GM11168 (cell line): ENCODE measurements around the gene FKBP11.
"Not testable (repeated sequence)": the region's sequence is repeated elsewhere in the genome, so short reads cannot be mapped to it uniquely, and the experiment has no call there.

Experiments
- in situ Hi-C: fragments of 300-500 bp; cut with MboI; formaldehyde crosslinking; loops from one replicate; pipeline ENCODE4 v1.12.0; 2022; ENCODE audit warnings: low sequenced_read_pairs; ENCODE audit not compliant: unreplicated experiment

FKBP11 gene

DNA sequence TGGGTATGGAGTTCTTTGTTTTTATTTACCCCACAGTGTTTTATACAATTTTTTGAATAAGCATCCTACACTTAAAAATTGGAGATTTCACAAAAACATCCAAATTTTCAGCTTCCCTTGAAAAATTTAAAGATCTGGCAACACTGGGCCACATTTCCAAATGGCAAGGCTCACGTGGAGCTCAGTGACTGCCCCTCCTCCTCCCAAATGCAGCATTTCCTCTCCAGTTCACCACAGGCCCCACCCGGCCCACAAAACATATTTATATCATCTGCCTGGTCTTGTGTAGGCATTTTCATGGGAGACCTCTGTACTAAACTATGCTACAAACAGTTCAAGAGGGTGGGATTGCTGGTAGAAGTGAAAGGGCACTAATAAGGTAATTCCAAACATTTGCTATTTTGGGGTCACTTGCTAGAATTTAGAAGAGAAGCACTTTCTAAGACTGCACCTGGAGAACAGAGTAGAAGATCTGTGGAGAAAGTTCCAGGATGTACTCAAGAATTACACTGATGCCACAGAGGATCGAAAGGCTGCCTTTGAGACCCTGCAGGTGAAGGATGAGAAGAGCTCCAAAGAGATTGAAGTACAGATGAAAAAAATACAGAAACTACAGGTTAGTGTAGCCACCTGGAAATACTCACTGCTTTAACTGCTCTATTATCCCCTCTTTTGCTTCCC lies 7.3 kb downstream of the FKBP11 start:
- in situ Hi-C loops, result no loop called here

DNA sequence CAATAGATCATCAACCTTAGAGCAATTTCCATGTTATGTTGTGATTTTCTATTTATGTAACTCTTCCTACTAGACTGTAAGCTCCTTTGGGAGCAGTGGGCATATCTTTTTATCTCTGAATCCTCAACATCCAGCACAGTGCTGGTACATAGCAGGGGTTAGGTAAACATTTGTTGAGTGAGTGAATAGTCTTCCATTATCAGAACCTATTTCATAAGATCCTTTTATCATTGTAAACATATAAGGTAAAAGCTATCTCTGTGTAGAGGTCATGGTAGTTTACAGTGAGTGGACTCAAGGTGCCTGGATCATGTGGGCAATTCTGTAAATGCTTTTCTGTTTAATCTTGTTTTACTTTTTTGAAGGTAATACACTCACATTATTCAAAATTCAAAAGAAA lies 15.1 kb downstream of the FKBP11 start:
- in situ Hi-C loops, result no loop called here

DNA sequence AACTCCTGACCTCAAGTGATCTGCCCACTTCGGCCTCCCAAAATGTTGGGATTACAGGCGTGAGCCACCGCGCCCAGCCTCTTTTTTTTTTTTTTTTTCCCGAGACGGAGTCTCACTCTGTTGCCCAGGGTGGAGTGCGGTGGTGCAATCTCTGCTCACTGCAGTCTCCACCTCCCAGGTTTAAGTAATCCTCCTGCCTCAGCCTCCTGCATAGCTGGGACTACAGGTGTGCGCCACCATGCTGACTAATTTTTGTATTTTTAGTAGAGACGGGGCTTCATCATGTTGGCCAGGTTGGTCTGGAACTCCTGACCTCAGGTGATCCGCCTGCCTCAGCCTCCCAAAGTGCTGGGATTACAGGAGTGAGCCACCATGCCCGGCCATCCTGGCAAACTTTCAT lies 15.6 kb downstream of the FKBP11 start:
- in situ Hi-C loops, result not testable (repeated sequence)

DNA sequence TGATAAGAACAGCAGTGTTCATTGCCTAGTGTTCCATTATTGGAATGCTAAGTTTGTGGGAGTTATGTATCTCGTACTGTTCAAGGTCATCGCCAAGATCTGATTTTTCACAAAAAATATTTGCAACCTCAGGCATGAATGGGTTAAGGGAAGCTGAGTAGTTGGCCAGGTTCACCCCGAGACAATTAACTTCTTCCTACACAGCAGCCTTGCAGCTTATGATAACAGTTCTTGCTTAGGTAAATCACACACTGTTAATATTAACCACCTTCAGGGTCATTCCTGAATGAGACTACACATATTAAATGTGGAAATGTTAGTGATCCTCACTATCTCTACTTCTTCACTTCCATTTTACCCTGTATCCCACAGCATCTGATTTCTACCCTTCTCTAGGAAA lies 18.0 kb downstream of the FKBP11 start:
- in situ Hi-C loops, result no loop called here

DNA sequence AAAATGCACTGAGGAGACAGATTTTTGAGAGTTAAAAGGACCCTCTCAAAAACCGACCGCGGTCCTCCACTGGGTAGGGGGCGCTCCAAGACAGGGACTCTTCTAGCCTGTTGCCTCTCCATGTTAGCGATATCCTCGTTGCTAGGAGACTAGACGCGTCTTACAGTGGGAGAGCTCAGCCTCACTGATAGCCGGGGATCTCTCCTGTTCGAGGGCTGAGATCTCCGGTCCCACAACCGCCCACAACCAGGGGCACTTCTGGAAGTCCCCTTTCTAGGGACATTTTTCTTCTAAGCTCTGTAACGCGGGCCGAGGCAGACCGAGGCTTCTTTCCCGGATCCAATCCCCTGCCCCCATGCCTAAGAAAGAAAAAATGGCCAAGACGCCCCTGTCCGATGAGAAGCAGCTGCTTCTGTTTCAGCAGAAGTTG lies 21.3 kb downstream of the FKBP11 start:
- in situ Hi-C loops, result no loop called here

DNA sequence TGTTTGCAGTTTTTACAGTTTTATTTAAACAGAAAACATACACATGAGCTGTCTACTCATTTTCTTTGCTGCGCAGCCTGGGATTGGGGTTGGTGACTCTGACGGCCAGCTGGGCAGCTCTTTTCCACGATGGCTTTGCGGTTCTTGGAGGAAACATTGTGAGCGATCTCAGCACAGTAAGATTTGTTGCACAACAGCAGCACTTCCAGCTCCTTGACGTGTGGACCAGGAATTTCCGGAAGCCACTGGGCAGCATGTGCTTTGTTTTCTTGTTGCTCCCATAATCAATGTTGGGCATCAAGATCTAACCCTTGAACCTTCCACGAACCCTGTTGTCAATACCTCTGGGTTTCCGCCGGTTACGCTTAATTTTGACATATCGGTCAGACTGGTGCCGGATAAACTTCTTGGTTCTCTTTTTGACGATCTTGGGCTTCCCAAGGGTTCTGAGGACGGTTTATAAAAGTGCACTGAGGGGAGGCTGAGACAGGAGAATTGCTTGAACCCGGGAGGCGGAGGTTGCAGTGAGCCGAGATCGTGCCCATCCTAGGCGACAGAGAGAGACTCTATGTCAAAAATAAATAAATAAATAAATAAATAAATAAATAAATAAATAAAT lies 21.8 kb downstream of the FKBP11 start:
- in situ Hi-C loops, result no loop called here

DNA sequence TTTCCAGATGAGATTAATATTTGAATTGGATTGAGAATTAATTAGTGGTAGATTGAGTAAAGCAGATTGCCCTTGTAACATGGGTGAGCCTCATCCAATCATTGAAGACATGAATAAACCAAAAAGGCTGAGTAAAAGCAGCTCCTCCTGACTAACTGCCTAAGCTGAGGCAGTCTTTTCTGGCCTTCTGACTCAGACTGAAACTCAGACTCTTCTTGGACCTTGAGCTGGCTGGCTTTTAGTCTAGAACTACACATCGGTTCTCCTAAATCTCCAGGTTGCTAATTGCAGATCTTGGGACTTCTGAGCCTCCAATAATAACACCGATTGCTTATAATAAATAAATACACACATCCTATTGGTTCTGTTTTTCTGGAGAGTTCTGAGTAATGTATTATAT lies 24.0 kb downstream of the FKBP11 start:
- in situ Hi-C loops, result no loop called here

DNA sequence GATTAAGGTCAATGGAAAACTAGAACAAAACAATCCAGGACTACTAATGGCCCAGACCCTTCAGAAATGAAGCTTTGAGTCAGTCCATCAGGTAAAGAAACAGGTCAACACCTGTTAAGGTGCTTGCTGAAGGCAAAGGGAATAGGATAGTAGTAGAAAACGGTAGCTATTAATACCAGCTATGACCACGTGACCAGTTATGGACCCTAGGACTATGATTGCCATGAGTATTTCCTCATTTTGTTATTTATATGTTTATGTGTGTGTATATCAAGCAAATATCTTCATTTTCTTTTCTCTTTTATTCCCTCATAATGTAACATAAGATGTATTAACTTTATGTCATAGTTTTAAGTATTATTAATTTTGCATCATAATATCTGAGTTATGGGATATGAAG lies 25.6 kb downstream of the FKBP11 start:
- in situ Hi-C loops, result no loop called here

DNA sequence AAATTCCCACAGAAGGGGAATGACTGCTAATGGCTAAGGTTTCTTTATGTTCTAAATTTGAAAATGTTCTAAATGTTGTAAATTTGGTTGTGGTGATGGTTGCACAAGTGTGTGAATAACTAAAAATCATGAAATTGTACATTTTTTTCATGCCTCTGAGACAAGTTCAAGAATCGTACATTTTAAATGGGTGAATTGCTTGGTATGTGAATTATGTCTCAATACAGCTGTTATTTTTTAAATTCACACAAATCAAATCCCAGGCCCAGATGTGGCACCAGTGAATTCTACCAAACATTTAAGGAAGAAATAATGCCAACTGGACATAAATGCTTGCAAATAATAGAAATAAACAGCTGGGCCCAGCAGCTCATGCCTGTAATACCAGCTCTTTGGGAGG lies 31.0 kb downstream of the FKBP11 start:
- in situ Hi-C loops, result no loop called here

DNA sequence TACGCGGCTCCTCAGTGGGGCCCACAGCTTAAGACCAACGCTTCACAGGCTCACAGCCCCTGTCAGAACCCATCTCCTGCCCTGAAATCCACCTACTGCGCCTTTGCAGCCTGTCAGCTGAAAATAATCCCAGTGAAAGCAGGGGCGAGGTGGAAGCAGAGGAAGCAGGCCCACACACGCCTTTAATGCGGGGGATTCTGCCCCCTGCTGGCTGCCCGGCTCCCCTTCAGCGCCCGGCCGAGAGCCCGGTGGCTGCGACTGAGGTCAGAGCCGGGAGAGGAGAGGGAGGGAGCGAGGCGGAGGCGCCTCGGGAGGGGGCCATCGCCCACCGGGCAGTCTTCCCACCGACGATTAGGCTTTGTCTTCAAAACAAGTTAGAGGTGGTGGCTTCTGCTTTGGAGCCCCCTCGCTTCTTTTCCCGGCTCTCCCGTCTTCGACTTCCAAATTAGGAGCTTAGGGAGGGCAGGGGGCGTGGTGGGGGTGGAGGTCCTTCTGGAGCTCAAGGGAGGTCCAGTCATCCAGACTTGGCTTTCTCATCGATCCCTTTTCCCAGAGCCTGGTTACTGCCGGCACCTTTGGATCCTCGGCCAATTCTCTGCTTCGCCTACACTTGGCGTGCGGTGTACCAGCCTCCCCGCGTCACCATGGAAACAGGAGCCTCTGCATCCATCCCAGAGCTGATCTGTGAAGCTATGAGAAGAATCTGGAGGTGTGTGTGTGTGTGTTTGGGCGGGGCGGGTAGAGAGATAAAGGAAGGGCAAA lies 34.5 kb downstream of the FKBP11 start:
- in situ Hi-C loops, result no loop called here

DNA sequence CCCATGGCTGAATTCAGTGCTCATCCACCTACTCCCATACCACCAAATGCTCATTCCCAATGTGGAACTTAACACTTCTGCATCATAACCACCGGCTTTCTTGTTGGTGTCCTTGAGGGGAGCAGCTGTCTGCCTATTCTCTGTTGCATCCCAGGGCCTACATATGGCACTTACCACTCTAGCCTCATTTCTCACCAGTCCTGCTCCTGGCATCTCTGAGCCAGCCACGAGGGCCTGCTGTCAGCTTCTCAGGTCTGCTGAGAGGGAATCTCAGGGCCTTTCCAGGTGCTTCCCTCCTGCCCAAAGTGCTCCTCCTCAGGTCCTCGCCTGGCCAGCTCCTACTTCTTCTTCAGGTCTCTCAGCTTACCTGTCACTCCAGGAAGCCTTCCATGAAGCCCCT lies 35.6 kb downstream of the FKBP11 start:
- in situ Hi-C loops, result no loop called here

DNA sequence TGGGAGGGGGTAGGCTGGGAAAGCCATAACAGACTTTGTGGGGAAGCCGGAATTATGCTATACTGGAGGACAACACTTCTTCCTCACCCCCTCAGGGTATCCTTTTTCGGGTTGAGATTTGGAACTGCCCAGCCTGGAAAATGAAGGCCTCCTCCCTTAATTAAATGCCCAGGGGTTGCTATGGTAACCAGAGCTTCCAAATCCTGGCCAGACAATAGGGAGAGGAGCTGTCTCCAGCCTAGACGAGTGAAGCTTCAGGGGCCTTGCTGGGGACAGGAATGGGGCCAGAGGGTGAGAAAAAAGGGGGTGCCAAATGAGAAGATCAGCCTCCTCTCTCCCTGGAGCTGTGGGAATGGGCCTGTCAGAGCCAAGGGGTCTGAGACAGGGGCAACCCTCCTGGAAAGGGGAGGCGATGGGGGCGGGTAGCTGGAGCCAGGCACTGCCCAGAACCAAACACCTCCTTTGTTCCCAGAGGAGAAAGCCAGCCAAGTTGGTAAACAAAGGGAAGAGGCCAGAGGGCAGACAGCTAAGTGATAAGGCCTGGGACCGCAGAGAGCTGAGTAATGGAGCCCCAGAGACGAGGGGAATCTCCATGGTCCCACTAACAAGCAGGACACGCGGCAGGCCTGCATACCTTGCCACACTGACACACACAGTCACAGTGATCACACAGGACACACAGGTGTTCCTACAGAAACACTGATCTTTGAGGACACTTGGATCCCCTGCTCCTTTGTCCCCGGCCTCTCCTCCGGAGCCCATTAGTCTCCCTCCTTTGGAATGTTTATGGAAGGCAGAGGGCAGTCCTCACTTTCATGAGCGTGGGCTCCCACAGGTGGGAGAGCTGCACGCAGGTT lies 41.8 kb downstream of the FKBP11 start:
- in situ Hi-C loops, result no loop called here

DNA sequence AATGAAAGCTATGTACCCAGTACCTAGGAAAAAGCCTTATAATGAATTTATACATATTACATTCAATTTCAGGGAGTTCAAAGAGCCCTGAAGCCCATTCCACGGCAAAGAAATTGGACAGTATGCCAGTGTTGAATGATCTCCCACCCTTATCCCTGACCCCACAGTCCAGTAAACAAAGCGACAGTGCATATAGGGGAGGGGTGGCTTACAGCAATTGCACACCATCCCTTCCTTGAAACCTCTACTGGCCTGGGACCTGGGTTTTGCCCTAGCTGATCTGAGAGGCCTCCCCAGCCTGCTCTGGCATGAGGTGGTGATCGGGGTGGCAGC lies 42.4 kb downstream of the FKBP11 start:
- in situ Hi-C loops, result no loop called here

DNA sequence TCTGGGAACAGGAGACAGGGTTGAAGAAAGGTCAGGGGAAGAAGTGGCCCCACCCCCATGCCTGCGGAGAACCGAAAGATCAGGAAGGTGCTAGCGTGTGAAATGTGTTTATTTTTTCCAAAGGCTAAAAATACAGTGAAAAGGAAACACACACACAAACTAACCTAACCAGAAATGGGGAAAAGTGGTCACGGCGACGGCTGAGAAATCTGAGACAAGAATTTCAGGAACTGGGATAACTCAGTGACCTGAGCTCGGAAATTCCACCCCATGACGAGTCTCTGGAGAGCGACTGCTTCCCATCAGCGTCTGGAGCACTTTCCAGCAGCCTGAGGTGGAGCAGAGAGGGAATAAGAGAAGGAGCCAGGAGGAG lies 43.0 kb downstream of the FKBP11 start:
- in situ Hi-C loops, result no loop called here

DNA sequence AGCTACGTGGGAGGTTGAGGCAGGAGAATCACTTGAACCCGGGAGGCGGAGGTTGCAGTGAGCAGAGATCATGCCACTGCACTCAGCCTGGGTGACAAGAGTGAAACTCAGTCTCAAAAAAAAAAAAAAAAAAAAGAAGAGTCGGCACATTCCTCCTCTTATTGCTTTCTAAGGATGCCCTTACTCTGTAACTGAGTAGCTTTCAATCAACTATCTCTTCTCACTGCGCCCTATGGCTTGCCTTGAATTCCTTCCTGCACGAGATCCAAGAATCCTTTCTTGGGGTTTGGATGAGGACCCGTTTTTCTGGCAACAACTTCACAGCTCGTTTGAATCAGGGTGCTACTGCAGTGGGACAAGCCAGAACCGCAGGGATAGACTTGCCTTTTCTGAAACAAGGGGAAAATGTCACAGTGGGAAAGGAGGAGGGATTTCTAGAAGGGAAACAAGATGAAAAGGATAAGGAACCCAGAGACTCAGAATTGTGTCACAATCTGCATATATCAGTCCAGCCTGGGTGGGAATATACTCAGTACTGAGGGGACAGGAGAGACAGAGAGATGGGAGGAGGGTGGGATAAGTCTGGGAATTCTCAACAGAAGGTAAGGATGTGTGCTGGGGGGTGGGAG lies 43.5 kb downstream of the FKBP11 start:
- in situ Hi-C loops, result no loop called here

DNA sequence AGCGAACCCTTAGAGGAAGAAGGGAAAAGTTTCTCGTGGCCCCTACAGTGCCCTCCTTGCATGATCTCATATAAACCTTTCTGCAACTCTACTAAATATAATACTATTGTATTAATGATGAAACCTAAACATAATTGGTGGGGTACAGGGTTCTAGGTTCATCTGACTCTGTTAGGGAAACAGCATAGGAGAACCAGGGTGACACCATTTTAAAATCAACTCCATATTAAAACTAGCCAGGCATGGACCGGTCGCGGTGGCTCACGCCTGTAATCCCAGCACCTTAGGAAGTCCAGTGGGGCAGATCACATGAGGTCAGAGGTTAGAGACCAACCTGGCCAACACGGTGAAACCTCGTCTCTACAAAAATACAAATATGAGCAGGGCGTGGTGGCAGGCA lies 44.6 kb downstream of the FKBP11 start:
- in situ Hi-C loops, result no loop called here

DNA sequence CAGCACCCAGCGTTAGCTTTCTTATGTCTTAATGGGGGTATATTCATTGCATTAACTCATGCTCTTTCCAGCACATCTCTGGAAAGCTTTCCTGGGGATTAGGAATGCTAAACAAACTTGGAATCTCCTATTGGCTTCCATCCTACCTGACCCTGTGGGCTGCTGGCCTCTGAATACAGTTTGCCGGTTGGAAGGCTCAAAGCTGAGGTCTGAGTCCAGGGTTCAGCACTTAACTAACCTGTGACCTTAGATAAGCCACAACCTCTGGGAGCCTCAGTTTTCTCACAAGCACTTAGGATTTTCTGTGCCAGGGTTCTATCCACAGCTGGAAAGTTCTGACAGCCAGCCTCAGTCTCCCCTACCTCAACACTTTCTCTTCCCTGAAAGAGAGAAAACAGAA lies 46.7 kb downstream of the FKBP11 start:
- in situ Hi-C loops, result no loop called here

DNA sequence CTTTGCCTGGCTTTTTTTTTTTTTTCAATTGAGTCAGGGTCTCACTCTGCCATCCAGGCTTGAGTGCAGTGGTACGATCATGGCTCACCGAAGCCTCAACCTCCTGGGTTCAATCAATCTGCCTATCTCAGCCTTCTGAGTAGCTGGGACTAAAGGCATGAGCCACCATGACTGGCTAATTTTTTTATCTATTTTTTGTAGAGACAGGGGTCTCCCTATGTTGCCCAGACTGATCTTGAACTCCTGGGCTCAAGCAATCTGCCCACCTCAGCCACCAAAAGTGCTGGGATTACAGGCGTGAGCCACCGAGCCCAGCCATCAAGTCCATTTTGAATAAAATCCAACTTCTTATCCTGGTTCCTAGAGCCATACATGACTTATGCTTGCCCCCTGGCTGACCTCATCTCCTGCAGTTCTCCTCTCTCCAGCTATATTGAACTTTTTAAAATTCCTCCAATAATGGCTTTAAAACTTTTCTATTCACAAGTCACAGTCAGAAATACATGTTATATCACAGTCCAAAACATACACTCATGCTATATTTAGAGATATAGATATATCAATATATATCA lies 49.3 kb downstream of the FKBP11 start:
- in situ Hi-C loops, result no loop called here

DNA sequence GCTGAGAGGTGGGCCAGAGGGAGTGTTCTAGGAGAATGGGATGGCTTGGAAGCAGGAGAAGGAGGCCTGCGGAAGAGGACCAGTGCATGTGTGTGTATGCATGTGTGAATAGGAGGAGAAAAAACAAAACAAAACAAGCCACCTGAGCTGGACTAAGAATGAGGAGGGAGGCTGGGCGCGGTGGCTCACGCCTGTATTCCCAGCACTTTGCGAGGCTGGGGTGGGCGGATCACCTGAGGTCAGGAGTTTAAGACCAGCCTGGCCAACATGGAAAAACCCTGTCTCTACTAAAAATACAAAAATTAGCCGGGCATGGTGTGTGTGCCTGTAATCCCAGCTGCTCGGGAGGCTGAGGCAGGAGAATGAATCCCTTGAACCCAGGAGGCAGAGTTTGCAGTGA lies 51.8 kb downstream of the FKBP11 start:
- in situ Hi-C loops, result not testable (repeated sequence)

DNA sequence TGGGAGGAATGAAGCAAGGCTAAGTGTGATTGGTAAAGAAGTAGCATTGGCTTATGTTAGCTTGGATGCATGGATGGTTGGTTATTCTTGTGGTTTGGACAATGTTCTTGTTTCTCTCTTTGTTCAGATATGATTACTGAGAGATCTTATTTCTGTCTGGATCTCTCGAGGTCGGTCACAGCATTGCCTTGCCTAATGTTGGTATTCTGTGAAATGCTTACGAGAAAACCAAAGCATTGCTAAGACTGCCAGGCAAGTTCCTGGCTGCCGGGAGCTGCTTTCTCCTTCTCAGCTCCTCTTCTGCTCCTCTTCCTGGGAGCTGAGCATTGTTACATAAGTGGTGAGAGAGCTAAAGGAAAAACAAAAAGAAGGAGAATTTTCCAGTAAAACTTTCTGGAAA lies 52.2 kb downstream of the FKBP11 start:
- in situ Hi-C loops, result no loop called here
